ENCODE data around the gene FOXJ3.

DNA sequence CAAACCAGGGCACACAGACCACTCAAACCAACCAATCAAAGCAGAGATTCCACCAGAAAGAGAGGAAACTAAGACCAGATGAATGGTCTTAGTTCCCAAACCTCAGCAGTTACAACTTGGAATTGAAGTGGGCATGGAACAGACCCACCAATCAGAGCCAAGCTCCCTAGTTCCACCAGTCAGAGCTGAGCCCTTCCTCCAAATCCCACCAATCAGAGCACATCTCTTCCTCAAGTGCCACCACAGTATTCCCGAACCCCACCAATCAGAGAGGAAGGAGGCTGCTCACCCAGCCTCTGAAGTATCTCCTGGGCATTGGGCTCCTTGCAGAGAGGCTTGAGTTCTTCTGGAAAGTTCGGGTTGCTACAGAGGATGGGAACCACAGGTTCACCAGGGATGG is 171.9 kb downstream of the FOXJ3 start:
- TF ChIP-seq, protein P1, sequence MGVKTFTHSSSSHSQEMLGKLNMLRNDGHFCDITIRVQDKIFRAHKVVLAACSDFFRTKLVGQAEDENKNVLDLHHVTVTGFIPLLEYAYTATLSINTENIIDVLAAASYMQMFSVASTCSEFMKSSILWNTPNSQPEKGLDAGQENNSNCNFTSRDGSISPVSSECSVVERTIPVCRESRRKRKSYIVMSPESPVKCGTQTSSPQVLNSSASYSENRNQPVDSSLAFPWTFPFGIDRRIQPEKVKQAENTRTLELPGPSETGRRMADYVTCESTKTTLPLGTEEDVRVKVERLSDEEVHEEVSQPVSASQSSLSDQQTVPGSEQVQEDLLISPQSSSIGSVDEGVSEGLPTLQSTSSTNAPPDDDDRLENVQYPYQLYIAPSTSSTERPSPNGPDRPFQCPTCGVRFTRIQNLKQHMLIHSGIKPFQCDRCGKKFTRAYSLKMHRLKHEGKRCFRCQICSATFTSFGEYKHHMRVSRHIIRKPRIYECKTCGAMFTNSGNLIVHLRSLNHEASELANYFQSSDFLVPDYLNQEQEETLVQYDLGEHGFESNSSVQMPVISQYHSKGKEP (tag by site-specific recombination; IDR thresholded peaks at IDR 0.05) = no peak
- TF ChIP-seq, protein P2, sequence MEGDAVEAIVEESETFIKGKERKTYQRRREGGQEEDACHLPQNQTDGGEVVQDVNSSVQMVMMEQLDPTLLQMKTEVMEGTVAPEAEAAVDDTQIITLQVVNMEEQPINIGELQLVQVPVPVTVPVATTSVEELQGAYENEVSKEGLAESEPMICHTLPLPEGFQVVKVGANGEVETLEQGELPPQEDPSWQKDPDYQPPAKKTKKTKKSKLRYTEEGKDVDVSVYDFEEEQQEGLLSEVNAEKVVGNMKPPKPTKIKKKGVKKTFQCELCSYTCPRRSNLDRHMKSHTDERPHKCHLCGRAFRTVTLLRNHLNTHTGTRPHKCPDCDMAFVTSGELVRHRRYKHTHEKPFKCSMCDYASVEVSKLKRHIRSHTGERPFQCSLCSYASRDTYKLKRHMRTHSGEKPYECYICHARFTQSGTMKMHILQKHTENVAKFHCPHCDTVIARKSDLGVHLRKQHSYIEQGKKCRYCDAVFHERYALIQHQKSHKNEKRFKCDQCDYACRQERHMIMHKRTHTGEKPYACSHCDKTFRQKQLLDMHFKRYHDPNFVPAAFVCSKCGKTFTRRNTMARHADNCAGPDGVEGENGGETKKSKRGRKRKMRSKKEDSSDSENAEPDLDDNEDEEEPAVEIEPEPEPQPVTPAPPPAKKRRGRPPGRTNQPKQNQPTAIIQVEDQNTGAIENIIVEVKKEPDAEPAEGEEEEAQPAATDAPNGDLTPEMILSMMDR (tag by site-specific recombination; IDR thresholded peaks at IDR 0.05) = no peak
- TF ChIP-seq, protein P3, sequence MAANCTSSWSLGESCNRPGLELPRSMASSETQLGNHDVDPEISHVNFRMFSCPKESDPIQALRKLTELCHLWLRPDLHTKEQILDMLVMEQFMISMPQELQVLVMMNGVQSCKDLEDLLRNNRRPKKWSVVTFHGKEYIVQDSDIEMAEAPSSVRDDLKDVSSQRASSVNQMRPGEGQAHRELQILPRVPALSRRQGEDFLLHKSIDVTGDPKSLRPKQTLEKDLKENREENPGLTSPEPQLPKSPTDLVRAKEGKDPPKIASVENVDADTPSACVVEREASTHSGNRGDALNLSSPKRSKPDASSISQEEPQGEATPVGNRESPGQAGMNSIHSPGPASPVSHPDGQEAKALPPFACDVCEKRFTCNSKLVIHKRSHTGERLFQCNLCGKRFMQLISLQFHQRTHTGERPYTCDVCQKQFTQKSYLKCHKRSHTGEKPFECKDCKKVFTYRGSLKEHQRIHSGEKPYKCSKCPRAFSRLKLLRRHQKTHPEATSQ (tag by site-specific recombination; IDR thresholded peaks at IDR 0.05) = no peak
- TF ChIP-seq ZNF324 (tag by site-specific recombination; IDR thresholded peaks at IDR 0.05) (no peak), ZNF133 (tag by site-specific recombination; IDR thresholded peaks at IDR 0.05) (no peak), ZFP69B (tag by site-specific recombination; IDR thresholded peaks at IDR 0.05) (no peak), SETDB1 (IDR thresholded peaks at IDR 0.05; ENCODE audit: insufficient read length, low read length) (no peak)
- TF ChIP-seq, protein P4, sequence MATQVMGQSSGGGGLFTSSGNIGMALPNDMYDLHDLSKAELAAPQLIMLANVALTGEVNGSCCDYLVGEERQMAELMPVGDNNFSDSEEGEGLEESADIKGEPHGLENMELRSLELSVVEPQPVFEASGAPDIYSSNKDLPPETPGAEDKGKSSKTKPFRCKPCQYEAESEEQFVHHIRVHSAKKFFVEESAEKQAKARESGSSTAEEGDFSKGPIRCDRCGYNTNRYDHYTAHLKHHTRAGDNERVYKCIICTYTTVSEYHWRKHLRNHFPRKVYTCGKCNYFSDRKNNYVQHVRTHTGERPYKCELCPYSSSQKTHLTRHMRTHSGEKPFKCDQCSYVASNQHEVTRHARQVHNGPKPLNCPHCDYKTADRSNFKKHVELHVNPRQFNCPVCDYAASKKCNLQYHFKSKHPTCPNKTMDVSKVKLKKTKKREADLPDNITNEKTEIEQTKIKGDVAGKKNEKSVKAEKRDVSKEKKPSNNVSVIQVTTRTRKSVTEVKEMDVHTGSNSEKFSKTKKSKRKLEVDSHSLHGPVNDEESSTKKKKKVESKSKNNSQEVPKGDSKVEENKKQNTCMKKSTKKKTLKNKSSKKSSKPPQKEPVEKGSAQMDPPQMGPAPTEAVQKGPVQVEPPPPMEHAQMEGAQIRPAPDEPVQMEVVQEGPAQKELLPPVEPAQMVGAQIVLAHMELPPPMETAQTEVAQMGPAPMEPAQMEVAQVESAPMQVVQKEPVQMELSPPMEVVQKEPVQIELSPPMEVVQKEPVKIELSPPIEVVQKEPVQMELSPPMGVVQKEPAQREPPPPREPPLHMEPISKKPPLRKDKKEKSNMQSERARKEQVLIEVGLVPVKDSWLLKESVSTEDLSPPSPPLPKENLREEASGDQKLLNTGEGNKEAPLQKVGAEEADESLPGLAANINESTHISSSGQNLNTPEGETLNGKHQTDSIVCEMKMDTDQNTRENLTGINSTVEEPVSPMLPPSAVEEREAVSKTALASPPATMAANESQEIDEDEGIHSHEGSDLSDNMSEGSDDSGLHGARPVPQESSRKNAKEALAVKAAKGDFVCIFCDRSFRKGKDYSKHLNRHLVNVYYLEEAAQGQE (tag by site-specific recombination; IDR thresholded peaks at IDR 0.05) = no peak

All from HEK293 (cell line).